Cerebellar nuclear complex (tissue), 1 donor: ENCODE measurements around the gene NUTF2.
A peak's percentile ranks its signal among the peaks of the same experiment; 100 is the strongest.
"Not testable (repeated sequence)": the region's sequence is repeated elsewhere in the genome, so short reads cannot be mapped to it uniquely, and the experiment has no call there.

ENCODE experiments used
- DNase-seq, 2 experiments: peaks; one replicate each; lab custom pipeline; 2025; lab: John Stamatoyannopoulos, UW

NUTF2 gene

GRCh38 chr16:67846320-67847063 lies at the start of gene NUTF2:
TSS of gene NUTF2 (plus strand) at chr16:67846933. CDS start at chr16:67865131, 18,198 bp downstream.
- peak; percentile 38 to 65 for DNase-seq

GRCh38 chr16:67800338-67800926 lies 46.3 kb upstream of the NUTF2 start:
- DNase-seq: no peak

- DNase-seq: no peak
These were observed 45.5 kb upstream of the NUTF2 start for GRCh38 chr16:67801241-67801640.

- no peak for DNase-seq
These were observed 44.9 kb upstream of the NUTF2 start for GRCh38 chr16:67801883-67802282.

- no peak for DNase-seq
These were observed 42.8 kb upstream of the NUTF2 start for GRCh38 chr16:67803894-67804293.

- DNase-seq: no peak
These were observed 41.7 kb upstream of the NUTF2 start for GRCh38 chr16:67804853-67805542.

GRCh38 chr16:67805718-67806427 lies 40.9 kb upstream of the NUTF2 start:
- DNase-seq: no peak

- peak; percentile 97 to 100 for DNase-seq
These were observed 40.1 kb upstream of the NUTF2 start, which contains the start of the genes RANBP10 and TSNAXIP1 for GRCh38 chr16:67806428-67807147. TSS of gene RANBP10 (minus strand) at chr16:67806560. CDS start at chr16:67806536, 24 bp downstream. TSS of gene TSNAXIP1 (plus strand) at chr16:67806889. CDS start at chr16:67807150, 261 bp downstream.

GRCh38 chr16:67807148-67807682 lies 39.5 kb upstream of the NUTF2 start:
- no peak for DNase-seq

- no peak for DNase-seq
These were observed 34.8 kb upstream of the NUTF2 start for GRCh38 chr16:67811899-67812298.

GRCh38 chr16:67814567-67814966 lies 32.2 kb upstream of the NUTF2 start:
- DNase-seq: no peak

GRCh38 chr16:67820608-67821259 lies 26.0 kb upstream of the NUTF2 start:
- no peak for DNase-seq

- no peak for DNase-seq
These were observed 24.2 kb upstream of the NUTF2 start for GRCh38 chr16:67822511-67822910.

- DNase-seq: no peak
These were observed 21.6 kb upstream of the NUTF2 start for GRCh38 chr16:67825119-67825518.

- no peak for DNase-seq
These were observed 20.8 kb upstream of the NUTF2 start for GRCh38 chr16:67825906-67826305.

GRCh38 chr16:67828651-67829050 lies 18.1 kb upstream of the NUTF2 start:
- no peak for DNase-seq

- DNase-seq: no peak
These were observed 13.7 kb upstream of the NUTF2 start for GRCh38 chr16:67833030-67833414.

- DNase-seq: peak; percentile 39 to 83
These were observed 13.1 kb upstream of the NUTF2 start for GRCh38 chr16:67833415-67834241.

- DNase-seq: no peak
These were observed 12.5 kb upstream of the NUTF2 start for GRCh38 chr16:67834242-67834614.

GRCh38 chr16:67837190-67837589 lies 9.5 kb upstream of the NUTF2 start:
- DNase-seq: not testable (repeated sequence)
